GM12878 (cell line): ENCODE data around the gene DNAH11.

Experiments used
- BMI1 ChIP-seq: fragments of 450-650 bp; IDR thresholded peaks from 2 replicates; pipeline ENCODE4 v1.6.1; 2016; ENCODE audit warnings: mild to moderate bottlenecking, moderate library complexity, borderline replicate concordance
- CTCF ChIP-seq, 3 experiments: IDR thresholded peaks in 2 of 3; conservative IDR thresholded peaks in 1 of 3; 2 replicates each; pipeline ENCODE4 v1.5.1; 2011; ENCODE audit warnings: low read depth in 3 of 3, low read length in 3 of 3, mild to moderate bottlenecking in 3 of 3, control low read depth in 2 of 3, moderate library complexity in 2 of 3, inconsistent platforms in 1 of 3, mixed read lengths in 1 of 3; ENCODE audit not compliant: control insufficient read depth in 2 of 3, insufficient read depth in 1 of 3; ENCODE audit errors: extremely low read depth in 1 of 3
- MEF2A ChIP-seq: IDR thresholded peaks from 2 replicates; pipeline ENCODE4 v1.6.1; 2011; ENCODE audit warnings: low read depth, mild to moderate bottlenecking, low read length, moderate library complexity; ENCODE audit not compliant: insufficient read depth
- MXI1 ChIP-seq: fragments of 150-350 bp; IDR thresholded peaks from 2 replicates; pipeline ENCODE4 v1.6.1; 2011; ENCODE audit warnings: low read depth, mild to moderate bottlenecking, inconsistent platforms, low read length, improper control_type of control experiment

GRCh38 chr7:21828841-21829240, 286.0 kb downstream of the DNAH11 start:
- no peak for TF ChIP-seq MEF2A
- TF ChIP-seq CTCF (IDR thresholded peaks at IDR 0.05 in 2 of 3, conservative IDR thresholded peaks at IDR 0.05 in 1 of 3; ENCODE audit: control insufficient read depth in 2 of 3, extremely low read depth in 1 of 3, insufficient read depth in 1 of 3, low read depth in 3 of 3, low read length in 3 of 3), result no peak
- TF ChIP-seq BMI1, result no peak
- TF ChIP-seq MXI1, result no peak
